NCI-H460 (cell line): ENCODE results near the gene VTI1A. TPM values are rescaled to one million over a fixed set of nuclear protein-coding genes. Genes with fewer than 3 reads are reported as not detected.
A peak's percentile ranks its signal among the peaks of the same experiment; 100 is the strongest.
"Not testable (repeated sequence)": the region's sequence is repeated elsewhere in the genome, so short reads cannot be mapped to it uniquely, and the experiment has no call there.

Experiments used
- DNase-seq: peaks from one replicate; pipeline ENCODE4 v3.0.0-alpha.2; 2016; ENCODE audit warnings: low read depth; ENCODE audit errors: extremely low read depth
- total RNA-seq: library from RNA; depleted of rRNA; stranded (reverse); fragments of >200 nt; shearing (Covaris generic); gene quantifications from 2 replicates; pipeline ENCODE4 v1.2.3, GENCODE V29; 2014

The VTI1A gene
- total RNA-seq, 1 experiment from 2014 or later: 28.2 TPM

GRCh38 chr10:112711366-112711765, 264.4 kb downstream of the VTI1A start:
- DNase-seq: no peak

GRCh38 chr10:112712536-112712935, 265.5 kb downstream of the VTI1A start:
- DNase-seq: no peak

GRCh38 chr10:112713411-112713810, 266.4 kb downstream of the VTI1A start:
- no peak for DNase-seq

GRCh38 chr10:112715581-112715980, 268.6 kb downstream of the VTI1A start:
- DNase-seq: no peak

GRCh38 chr10:112716076-112716475, 269.1 kb downstream of the VTI1A start:
- DNase-seq: no peak

GRCh38 chr10:112716924-112717413, 270.0 kb downstream of the VTI1A start:
- DNase-seq: peak; percentile 40

GRCh38 chr10:112720178-112720577, 273.2 kb downstream of the VTI1A start:
- DNase-seq: no peak

GRCh38 chr10:112721080-112721698, 274.2 kb downstream of the VTI1A start:
- peak; percentile 55 for DNase-seq

GRCh38 chr10:112722758-112723157, 275.7 kb downstream of the VTI1A start:
- DNase-seq: no peak

GRCh38 chr10:112723876-112724275, 276.9 kb downstream of the VTI1A start:
- no peak for DNase-seq

- DNase-seq: no peak
These were observed 277.5 kb downstream of the VTI1A start for GRCh38 chr10:112724404-112724991.

GRCh38 chr10:112728118-112728883, 281.3 kb downstream of the VTI1A start:
- DNase-seq: no peak

GRCh38 chr10:112728997-112729396, 282.0 kb downstream of the VTI1A start:
- no peak for DNase-seq

GRCh38 chr10:112731450-112731849, 284.4 kb downstream of the VTI1A start:
- not testable (repeated sequence) for DNase-seq

GRCh38 chr10:112732277-112732921, 285.4 kb downstream of the VTI1A start:
- DNase-seq: no peak

GRCh38 chr10:112735041-112735695, 288.2 kb downstream of the VTI1A start:
- DNase-seq: no peak

GRCh38 chr10:112738606-112739591, 291.9 kb downstream of the VTI1A start:
- DNase-seq: no peak

- DNase-seq: no peak
These were observed 292.8 kb downstream of the VTI1A start for GRCh38 chr10:112739592-112740353.
